Inflammatory macrophage (primary cell): ENCODE results near the gene ZFP36.
"Not testable (repeated sequence)": the region's sequence is repeated elsewhere in the genome, so short reads cannot be mapped to it uniquely, and the experiment has no call there.

Experiments
- DNase-seq, 2 donors: peaks; one replicate each; pipeline ENCODE4 v3.0.0-alpha.2; 2020 to 2022
- total RNA-seq, 18 experiments: gene quantifications; one replicate each; lab custom pipeline; 2026; ENCODE audit warnings: mixed read lengths in 6 of 18, inconsistent platforms in 2 of 18; lab: John Stamatoyannopoulos, UW

Gene ZFP36
- 8.0 to 157 (median 18.4) reads per million in 18 experiments for total RNA-seq

- peak; percentile 82 to 91 for DNase-seq
These were observed at the start of gene ZFP36 for GRCh38 chr19:39406656-39407409. ZFP36 (plus strand) TSS chr19:39406847; CDS start chr19:39406905, 58 bp downstream.

- DNase-seq = no peak
These were observed 47.6 kb upstream of the ZFP36 start for GRCh38 chr19:39359026-39359425.

DNA sequence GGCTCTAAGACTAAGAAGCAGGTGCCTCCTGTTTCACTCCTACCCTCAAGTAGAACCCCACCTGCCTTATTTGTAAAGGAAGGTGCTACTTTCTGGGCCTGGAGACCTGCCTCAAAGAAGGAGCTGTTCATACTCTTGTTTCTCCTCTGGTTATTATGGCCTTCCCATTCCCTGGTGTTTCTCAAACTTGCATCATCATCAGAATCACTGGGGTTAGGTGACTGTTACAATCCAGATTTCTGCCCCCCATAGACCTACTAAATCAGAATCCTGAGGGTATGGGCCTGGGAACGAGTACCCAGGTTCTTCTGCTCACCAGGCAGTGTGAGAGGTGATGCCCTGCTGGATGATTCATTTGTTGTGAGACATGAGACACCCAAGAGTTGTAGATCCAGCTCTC, 46.0 kb upstream of the ZFP36 start:
- DNase-seq = no peak

GRCh38 chr19:39362682-39363657, 43.7 kb upstream of the ZFP36 start:
- no peak for DNase-seq

DNA sequence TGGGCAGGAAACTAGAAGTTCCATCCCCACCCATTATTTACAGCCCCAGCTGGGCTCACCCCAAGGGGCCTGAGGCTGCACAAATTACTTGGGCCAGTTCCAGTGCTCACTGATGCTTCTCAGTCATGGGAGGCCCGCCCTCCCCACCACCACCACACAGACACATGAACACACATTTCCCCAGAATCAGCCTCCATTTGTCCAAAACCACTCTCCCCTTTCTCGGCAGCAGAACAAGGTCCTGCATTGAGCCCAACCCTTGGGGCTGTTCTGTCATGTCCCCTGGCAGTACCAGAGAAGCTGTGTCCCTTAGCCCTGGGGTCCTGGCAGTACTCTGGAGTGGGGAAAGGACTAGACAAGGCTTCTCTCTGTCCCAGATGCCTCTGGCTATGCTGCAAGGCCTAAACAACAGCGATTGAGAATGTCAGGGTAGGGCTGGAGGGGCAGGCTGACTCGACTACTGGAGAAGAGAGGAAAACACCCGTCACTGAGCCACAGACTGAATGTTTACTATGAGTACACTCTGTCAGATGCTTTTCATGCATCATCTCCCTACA, 42.7 kb upstream of the ZFP36 start:
- DNase-seq = no peak

DNA sequence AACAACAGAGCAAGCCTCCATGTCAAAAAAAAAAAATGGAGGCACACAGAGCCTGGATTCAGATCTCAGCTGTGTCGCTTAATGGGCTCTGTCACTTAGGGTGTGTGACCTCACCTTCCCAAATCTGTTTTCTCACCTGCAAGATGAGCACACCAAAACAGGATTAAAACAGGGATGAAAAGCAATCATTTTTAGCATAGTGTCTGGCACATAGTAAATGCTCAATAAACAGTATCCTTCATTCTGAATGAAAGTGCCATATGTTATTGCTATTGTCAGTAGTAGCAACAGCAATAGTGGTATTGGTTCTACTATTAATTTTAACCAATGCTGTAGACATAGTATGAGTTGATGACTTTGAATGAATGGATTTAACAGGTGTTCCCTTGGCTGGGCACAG, 41.1 kb upstream of the ZFP36 start:
- DNase-seq = no peak

GRCh38 chr19:39369200-39369599, 37.4 kb upstream of the ZFP36 start:
- no peak for DNase-seq

DNA sequence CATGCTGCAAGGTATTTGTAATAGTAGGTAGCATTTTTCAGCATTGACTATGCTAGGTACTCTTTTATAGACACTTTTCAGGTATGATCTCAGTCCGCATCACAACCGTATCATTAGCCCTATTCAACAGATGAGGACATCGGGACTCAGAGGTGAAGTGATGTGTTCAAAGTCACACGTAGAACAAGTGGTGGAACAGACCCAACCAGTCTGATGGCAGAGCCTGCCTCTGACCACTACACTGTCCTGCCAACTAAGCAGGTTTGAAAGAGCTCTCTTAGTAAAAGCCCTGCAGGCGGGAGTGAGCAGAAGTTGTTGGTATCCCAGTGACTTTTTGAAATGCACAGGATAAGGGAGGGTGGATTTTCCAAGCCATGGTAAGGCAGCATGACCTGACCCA, 35.9 kb upstream of the ZFP36 start:
- no peak for DNase-seq

GRCh38 chr19:39372047-39372802, 34.4 kb upstream of the ZFP36 start:
- no peak for DNase-seq

GRCh38 chr19:39372941-39373340, 33.7 kb upstream of the ZFP36 start:
- DNase-seq = no peak

DNA sequence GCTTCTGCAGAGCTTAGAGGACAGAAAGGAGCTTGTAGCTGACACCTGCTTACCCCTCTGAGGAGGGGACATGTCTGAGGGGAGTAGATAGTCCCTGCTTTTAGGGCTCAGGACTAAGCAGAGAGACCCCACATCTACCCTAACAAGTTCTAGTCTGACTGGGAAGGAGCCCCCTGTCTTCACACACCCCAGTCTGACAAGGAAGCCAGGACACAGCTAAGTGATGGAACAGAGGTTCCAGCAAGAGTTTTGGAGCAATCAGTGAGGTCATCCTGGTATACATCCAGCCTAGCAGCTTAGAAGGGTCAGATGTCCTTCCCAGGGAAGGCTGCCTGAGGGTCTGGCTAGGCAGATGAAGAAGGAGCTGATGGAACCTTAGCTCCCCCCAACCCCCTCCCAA, 30.7 kb upstream of the ZFP36 start:
- DNase-seq = no peak

DNA sequence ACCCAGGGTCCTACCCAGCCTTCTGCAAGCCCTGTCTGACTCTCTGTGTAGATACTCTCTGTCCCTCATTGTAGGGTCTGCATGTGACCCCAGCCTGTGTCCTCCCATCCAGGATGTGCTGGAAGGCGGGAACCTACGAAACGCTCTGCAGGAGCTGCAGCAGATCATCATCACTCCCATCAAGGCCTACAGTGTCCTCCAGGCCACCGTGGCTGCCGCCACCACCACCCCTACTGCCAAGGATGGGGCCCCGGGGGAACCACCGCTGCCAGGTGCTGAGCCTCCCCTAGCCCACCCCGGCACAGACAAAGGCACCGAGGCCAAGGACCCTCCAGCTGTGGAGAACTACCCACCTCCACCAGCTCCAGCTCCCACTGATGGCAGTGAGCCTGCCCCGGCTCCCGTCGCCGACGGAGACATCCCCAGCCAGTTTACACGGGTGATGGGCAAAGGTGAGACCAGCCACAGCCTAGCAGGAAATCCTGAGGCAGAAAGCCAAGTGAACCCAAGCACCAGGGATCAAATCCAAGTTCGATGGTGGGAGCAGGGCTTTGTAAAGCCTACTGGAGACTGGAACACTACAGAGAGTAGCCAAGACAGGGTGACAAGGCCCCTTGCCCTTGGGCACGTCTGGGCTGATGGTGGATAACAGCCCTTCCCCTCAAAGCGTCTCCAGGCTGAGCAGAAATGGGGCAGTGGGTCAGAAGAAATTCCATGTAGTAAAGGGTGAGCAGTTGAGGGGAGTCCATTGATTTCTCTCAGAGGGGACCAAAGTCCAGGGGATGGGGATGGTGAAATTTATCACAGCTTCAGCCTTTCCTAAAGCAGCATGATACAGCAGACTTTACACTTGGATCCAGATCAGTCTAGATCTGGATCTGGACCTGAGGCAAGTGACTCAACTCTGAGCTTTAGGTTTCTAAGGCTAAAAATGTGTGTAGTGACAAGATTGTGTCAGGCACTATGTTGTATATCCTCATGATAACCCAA, 29.0 kb upstream of the ZFP36 start:
- DNase-seq = no peak

DNA sequence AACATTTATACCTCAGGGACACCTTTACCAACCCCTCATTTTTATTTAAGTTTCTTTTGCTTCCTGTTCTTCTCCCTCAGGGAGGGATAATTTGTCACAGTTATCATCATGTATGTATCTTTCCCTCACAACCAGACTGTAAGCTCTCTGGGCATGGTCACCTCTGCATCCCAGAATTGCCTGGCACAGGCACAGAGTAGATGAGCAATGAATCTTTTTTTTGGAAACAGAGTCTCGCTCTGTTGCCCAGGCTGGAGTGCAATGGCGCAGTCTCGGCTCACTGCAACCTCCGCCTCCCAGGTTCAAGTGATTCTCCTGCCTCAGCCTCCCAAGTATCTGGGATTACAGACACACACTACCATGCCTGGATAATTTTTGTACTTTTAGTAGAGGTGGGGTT, 27.3 kb upstream of the ZFP36 start:
- DNase-seq = not testable (repeated sequence)

DNA sequence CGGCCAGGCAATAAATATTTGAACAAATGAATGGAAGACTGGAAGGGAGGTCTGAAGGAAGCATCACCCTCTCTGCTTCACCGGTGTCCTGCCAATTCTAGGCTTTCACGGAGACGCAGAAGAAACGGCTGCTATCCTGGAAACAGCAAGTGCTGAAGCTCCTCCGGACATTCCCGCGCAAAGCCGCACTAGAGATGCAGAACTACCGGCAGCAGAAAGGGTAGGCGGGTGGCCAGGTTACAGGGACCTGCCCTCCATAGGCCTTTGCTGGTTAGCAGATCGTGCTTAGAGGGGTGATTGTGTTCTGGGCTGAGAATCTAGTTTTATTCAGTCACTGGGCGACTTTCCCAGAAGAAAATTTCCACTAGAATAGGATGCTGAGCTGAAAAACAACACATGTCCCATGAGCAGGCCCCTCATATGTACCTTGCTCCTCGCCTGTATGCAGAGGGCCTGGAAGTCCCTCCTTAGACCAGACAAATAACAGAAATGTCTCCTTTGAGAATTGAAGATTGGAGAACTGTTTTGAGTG, 26.7 kb upstream of the ZFP36 start:
- no peak for DNase-seq

- DNase-seq = no peak
These were observed 25.8 kb upstream of the ZFP36 start for GRCh38 chr19:39380521-39381502.

GRCh38 chr19:39381910-39382611, 24.6 kb upstream of the ZFP36 start:
- no peak for DNase-seq

GRCh38 chr19:39382991-39383828, 23.4 kb upstream of the ZFP36 start:
- DNase-seq = no peak
